ENCODE data around the gene USP14.

Gene USP14

DNA sequence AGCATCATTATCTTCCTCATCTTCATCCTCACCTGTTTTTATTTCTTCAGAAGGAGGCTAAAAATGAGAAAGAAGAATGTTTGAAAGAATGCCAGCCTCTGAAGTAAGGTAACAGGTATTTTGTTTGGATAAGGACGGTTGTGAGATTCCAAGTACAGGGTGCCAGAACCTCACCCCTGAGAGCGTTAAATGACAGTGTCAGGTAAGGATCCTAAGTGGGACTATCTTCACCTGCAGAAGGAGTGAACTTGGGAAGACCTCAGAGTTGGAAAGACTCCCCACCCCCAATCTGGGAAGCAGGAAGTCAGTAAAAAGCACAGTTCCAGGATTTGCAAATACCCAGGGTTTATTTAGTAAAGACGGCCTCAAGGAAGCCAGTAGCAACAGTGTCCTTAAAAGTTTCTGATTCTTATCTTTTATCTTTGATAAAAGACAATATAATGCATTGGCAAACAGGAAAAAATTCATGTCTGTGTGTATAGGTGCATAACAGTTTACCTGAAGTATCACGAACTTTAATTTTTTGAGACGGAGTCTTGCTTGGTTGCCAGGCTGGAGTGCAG lies 57.2 kb downstream of the USP14 start:
- TF ChIP-seq, protein P1, sequence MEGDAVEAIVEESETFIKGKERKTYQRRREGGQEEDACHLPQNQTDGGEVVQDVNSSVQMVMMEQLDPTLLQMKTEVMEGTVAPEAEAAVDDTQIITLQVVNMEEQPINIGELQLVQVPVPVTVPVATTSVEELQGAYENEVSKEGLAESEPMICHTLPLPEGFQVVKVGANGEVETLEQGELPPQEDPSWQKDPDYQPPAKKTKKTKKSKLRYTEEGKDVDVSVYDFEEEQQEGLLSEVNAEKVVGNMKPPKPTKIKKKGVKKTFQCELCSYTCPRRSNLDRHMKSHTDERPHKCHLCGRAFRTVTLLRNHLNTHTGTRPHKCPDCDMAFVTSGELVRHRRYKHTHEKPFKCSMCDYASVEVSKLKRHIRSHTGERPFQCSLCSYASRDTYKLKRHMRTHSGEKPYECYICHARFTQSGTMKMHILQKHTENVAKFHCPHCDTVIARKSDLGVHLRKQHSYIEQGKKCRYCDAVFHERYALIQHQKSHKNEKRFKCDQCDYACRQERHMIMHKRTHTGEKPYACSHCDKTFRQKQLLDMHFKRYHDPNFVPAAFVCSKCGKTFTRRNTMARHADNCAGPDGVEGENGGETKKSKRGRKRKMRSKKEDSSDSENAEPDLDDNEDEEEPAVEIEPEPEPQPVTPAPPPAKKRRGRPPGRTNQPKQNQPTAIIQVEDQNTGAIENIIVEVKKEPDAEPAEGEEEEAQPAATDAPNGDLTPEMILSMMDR (IDR thresholded peaks at IDR 0.05; ENCODE audit: low read depth, low read length), result no peak
- no peak for DNase-seq (ENCODE audit: low read depth in 2 of 2)
- H3K4me3 ChIP-seq (replicated peaks in 1 of 2; ENCODE audit: low read depth in 2 of 2, low read length in 2 of 2), result no peak overlapping the region

DNA sequence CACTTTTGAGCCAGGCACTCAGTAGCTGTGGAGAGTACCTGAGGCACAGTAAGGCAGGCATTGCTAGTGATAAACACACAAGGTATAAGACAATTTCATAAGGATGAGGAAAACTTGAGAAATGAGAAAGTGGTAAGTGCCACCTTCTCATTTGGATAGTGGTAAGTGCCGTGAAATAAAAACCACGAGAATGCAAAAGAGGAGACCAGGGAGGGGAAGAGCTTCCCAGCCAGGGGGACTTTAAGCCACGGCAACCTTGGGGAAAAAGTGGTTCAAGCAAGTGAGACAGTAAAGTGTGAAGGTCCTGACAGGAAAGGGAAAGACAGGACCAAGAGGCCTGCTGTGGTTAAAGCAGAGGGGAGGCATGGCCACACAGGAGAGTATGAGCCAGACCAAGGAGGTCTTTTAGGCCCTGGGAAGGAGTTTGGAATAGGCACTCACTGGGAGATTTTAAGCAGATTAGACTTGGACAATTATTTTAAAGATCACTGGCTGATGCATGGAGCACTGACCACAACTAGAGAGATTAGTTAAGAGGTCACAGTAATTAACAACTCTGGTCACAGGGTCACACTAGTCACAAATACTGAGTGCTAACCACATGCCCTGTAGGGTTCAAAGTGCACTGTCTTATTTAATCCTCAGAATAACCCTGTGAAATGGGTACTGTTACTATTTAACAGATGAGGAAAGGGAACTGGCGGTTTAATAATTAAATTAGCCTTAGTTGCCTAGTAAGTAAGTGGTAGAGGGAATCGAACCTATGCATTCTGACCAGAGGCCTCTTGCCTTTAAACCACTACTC lies 59.4 kb downstream of the USP14 start:
- TF ChIP-seq, protein P1 (IDR thresholded peaks at IDR 0.05; ENCODE audit: low read depth, low read length), result no peak
- H3K4me3 ChIP-seq (replicated peaks in 1 of 2; ENCODE audit: low read depth in 2 of 2, low read length in 2 of 2), result no peak overlapping the region
- DNase-seq (ENCODE audit: low read depth in 2 of 2), result no peak

DNA sequence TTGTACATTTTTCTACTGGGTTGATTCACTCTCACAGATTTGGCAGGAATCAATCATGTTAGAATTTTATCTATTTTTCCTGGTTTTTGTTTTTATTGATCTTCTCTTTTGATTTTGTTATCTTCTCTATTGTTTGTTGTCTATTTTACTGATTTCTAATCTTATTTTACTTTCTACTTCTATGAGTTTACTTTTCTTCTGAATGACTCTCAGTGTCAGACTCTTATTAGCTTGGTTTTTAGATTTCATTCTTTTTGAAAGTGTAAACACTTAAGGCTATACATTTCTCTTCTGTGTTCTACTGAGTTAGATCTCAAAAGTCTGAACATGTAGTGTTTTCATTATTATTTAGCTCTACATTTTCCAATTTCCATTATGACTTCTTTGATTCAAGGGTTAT lies 62.4 kb downstream of the USP14 start:
- TF ChIP-seq, protein P1 (IDR thresholded peaks at IDR 0.05; ENCODE audit: low read depth, low read length), result no peak
- DNase-seq (ENCODE audit: low read depth in 2 of 2), result no peak
- no peak overlapping the region for H3K4me3 ChIP-seq (replicated peaks in 1 of 2; ENCODE audit: low read depth in 2 of 2, low read length in 2 of 2)

DNA sequence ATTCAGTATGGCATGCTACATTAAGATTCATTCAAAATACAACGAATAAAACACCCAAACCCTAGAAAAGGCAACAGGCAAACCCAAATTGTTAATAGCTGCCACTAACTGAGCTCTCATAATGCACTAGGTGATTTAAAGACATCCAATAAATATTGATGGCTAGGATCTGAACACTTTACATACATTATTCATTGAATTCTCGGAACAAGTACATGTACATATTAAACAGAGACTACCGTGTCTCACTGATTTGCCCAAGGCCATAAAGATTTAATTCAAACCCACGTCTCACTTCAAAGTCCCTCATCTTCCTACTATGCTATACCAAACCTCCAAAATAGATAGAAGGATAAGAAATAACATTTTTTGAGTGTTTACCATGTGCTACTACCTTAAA lies 67.4 kb downstream of the USP14 start:
- no peak overlapping the region for H3K4me3 ChIP-seq (replicated peaks in 1 of 2; ENCODE audit: low read depth in 2 of 2, low read length in 2 of 2)
- no peak for DNase-seq (ENCODE audit: low read depth in 2 of 2)
- TF ChIP-seq, protein P1 (IDR thresholded peaks at IDR 0.05; ENCODE audit: low read depth, low read length), result no peak

DNA sequence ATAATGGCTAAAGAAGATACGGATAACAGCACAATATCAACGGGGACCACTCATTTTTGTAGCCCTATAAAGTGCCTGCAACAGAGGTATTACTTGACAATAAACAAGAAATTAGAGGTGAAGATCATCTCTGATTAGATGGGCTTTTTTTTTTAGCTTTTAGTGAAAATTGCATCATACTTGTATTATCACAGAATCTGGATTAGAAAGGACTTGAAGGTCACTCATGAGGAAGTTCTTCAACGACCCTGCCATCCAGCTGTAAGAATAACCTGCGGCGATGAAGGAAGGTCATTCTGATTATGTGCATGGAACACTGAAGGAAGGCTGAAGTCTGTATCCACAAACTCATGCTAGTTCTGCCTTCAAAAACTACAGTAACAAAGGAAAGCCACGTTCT lies 69.0 kb downstream of the USP14 start:
- TF ChIP-seq, protein P1 (IDR thresholded peaks at IDR 0.05; ENCODE audit: low read depth, low read length), result no peak
- no peak overlapping the region for H3K4me3 ChIP-seq (replicated peaks in 1 of 2; ENCODE audit: low read depth in 2 of 2, low read length in 2 of 2)
- no peak for DNase-seq (ENCODE audit: low read depth in 2 of 2)

DNA sequence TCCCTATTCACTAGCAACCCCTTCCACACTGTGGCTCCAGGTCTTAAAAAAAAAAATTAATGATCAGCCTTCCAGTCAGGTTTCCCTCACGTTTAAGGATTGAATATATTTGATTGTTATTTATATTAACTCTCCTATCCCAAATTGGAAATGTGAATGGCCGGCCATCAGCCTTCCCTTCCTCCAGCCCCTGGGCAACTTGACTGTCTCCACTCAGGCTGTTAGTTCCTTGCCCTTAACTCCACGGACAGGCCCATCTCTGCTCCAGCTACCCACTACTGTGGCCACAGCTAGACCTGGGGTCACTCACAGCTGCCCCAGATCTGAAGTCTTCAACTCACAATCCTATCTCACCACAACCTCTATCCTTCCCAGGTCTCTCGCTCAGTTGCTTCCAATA lies 69.5 kb downstream of the USP14 start:
- no peak for DNase-seq (ENCODE audit: low read depth in 2 of 2)
- H3K4me3 ChIP-seq (replicated peaks in 1 of 2; ENCODE audit: low read depth in 2 of 2, low read length in 2 of 2), result no peak overlapping the region
- TF ChIP-seq, protein P1 (IDR thresholded peaks at IDR 0.05; ENCODE audit: low read depth, low read length), result no peak
